ENCODE measurements around the gene MRPL34. TPM values are rescaled to one million over a fixed set of nuclear protein-coding genes. Genes with fewer than 3 reads are reported as not detected.

Gene MRPL34
- total and polyA plus RNA-seq, 9 of the 15 experiments (the other 6 are each of a cell fraction or from before 2014, with no cell fraction given), result 11.5 to 256 (median 72.5) TPM

DNA sequence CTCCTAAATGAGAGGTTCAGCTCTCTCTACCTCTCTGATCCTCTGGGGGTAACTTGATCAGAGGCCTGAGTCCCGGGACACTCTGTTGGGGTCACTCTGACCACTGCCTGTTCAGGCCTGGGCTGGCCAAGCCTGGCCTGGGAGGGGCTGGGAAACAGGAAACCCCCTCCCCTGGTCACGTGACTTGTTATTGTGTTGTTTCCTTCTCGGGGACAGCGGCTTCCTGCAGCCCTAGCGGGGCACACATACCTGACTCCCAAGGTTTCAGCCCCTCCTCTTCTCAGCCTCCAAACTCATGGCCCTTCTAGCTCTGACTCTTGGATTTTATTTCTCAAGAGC lies 41.1 kb upstream of the MRPL34 start, which contains the start of gene USHBP1 (continued):
- TF ChIP-seq, protein P1, sequence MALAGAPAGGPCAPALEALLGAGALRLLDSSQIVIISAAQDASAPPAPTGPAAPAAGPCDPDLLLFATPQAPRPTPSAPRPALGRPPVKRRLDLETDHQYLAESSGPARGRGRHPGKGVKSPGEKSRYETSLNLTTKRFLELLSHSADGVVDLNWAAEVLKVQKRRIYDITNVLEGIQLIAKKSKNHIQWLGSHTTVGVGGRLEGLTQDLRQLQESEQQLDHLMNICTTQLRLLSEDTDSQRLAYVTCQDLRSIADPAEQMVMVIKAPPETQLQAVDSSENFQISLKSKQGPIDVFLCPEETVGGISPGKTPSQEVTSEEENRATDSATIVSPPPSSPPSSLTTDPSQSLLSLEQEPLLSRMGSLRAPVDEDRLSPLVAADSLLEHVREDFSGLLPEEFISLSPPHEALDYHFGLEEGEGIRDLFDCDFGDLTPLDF (CRISPR knock-in tag; IDR thresholded peaks at IDR 0.05), result no peak
- TF ChIP-seq HNRNPUL1 (IDR thresholded peaks at IDR 0.05; ENCODE audit: low read length), result no peak
- no peak for TF ChIP-seq MAZ (CRISPR knock-in tag; conservative IDR thresholded peaks at IDR 0.05 in 1 of 2, IDR thresholded peaks at IDR 0.05 in 1 of 2)
- no peak for TF ChIP-seq ZNF175 (CRISPR knock-in tag; IDR thresholded peaks at IDR 0.05; ENCODE audit: low read depth)
- TF ChIP-seq E2F3 (CRISPR knock-in tag; IDR thresholded peaks at IDR 0.05), result no peak
- TF ChIP-seq EHMT2 (IDR thresholded peaks at IDR 0.05), result no peak
- TF ChIP-seq, protein P2, sequence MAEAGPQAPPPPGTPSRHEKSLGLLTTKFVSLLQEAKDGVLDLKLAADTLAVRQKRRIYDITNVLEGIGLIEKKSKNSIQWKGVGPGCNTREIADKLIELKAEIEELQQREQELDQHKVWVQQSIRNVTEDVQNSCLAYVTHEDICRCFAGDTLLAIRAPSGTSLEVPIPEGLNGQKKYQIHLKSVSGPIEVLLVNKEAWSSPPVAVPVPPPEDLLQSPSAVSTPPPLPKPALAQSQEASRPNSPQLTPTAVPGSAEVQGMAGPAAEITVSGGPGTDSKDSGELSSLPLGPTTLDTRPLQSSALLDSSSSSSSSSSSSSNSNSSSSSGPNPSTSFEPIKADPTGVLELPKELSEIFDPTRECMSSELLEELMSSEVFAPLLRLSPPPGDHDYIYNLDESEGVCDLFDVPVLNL (CRISPR knock-in tag; IDR thresholded peaks at IDR 0.05; ENCODE audit: low read depth), result no peak

DNA sequence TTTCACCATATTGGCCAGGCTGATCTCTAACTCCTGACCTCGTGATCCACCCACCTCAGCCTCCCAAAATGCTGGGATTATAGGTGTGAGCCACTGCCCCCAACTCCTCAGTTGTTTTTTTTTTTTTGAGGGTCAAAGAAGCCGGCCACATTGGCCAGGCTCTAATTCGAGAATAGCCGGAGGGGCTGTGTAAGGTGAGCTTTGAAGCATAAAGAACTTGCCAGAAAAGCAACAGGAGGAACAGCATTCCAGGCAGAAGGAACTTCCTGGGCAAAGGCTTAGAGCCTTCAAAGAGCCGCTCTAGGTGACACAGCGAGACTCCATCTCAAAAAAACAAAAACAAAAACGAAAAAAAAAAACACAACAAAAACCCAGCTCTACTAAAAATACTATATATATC lies 39.6 kb upstream of the MRPL34 start:
- BruUV-seq (replicated peaks), result no TSS peak
- TF ChIP-seq RB1 (IDR thresholded peaks at IDR 0.05; ENCODE audit: low read depth), result no peak
- no peak for TF ChIP-seq PML (IDR thresholded peaks at IDR 0.05; ENCODE audit: low read length)
- TF ChIP-seq SMARCC2 (IDR thresholded peaks at IDR 0.05; ENCODE audit: low read depth), result no peak
- no peak for TF ChIP-seq ZNF143 (CRISPR knock-in tag; IDR thresholded peaks at IDR 0.05)
- TF ChIP-seq, protein P3, sequence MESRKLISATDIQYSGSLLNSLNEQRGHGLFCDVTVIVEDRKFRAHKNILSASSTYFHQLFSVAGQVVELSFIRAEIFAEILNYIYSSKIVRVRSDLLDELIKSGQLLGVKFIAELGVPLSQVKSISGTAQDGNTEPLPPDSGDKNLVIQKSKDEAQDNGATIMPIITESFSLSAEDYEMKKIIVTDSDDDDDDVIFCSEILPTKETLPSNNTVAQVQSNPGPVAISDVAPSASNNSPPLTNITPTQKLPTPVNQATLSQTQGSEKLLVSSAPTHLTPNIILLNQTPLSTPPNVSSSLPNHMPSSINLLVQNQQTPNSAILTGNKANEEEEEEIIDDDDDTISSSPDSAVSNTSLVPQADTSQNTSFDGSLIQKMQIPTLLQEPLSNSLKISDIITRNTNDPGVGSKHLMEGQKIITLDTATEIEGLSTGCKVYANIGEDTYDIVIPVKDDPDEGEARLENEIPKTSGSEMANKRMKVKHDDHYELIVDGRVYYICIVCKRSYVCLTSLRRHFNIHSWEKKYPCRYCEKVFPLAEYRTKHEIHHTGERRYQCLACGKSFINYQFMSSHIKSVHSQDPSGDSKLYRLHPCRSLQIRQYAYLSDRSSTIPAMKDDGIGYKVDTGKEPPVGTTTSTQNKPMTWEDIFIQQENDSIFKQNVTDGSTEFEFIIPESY (CRISPR knock-in tag; IDR thresholded peaks at IDR 0.05), result no peak
- no peak for TF ChIP-seq CCAR2 (IDR thresholded peaks at IDR 0.05; ENCODE audit: low read depth, low read length)
- no peak for TF ChIP-seq NR2F6 (CRISPR knock-in tag; IDR thresholded peaks at IDR 0.05)
- TF ChIP-seq, protein P4, sequence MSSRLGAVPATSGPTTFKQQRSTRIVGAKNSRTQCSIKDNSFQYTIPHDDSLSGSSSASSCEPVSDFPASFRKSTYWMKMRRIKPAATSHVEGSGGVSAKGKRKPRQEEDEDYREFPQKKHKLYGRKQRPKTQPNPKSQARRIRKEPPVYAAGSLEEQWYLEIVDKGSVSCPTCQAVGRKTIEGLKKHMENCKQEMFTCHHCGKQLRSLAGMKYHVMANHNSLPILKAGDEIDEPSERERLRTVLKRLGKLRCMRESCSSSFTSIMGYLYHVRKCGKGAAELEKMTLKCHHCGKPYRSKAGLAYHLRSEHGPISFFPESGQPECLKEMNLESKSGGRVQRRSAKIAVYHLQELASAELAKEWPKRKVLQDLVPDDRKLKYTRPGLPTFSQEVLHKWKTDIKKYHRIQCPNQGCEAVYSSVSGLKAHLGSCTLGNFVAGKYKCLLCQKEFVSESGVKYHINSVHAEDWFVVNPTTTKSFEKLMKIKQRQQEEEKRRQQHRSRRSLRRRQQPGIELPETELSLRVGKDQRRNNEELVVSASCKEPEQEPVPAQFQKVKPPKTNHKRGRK (tag; IDR thresholded peaks at IDR 0.05), result 0 out of 2 replicates have a peak, but pooled peaks have one; percentile 13
- Histone ChIP-seq H3K36me3 (ENCODE audit: control insufficient read depth, insufficient read depth, low read length) (peaks cover 16% of the 10 kb centered on the region; the same call in 2 of the 3 replicates), H3K9me3 (replicated peaks; ENCODE audit: control insufficient read depth, insufficient read depth, low read depth, low read length) (no peaks in the 10 kb centered on the region), H3K79me2 (ENCODE audit: control insufficient read depth, insufficient read depth, low read length) (peaks cover 19% of the 10 kb centered on the region), H3K27ac (ENCODE audit: extremely low read depth, low read depth, low read length) (no peak overlapping the region), H3K9ac (ENCODE audit: insufficient read depth in 1 of 2, low read depth in 2 of 2, low read length in 2 of 2) (no peak overlapping the region; a peak in 1 of 4 replicates), H2AFZ (ENCODE audit: low read depth, low read length) (peak overlapping the region; percentile 73), H3K9me1 (ENCODE audit: control insufficient read depth, insufficient read depth, low read length) (no peaks in the 10 kb centered on the region), H3K27me3 (ENCODE audit: control insufficient read depth in 2 of 2, insufficient read depth in 2 of 2, low read length in 2 of 2) (no peaks in the 10 kb centered on the region), H3K4me2 (ENCODE audit: insufficient read depth, low read length) (no peak overlapping the region), H3K4me1 (replicated peaks in 1 of 2; ENCODE audit: control insufficient read depth in 2 of 2, insufficient read depth in 2 of 2, low read length in 2 of 2) (peaks cover 3 to 23% of the 10 kb centered on the region in 2 experiments; a peak in 3 of 5 replicates), H4K20me1 (replicated peaks; ENCODE audit: control insufficient read depth, insufficient read depth, low read length) (no peaks in the 10 kb centered on the region), H3K4me3 (no peak overlapping the region)
- 69% methylated on average over 7 of the region's 7 CpGs for WGBS (ENCODE audit: insufficient coverage, low coverage, missing lambda C conversion rate)
- intact Hi-C loops (cut with micrococcal nuclease), result loop anchor here (5.0 kb wide), 1 partner anchor 39 kb away; the partner anchor contains the start of gene OCEL1
- ChIA-PET POLR2A (interaction anchor here (0.9 to 2.7 kb wide), 7 partner anchors 8 to 39 kb away, joined by 3 to 12 read pairs (median 5); partner anchors contain the start of gene ANKLE1), CTCF (ENCODE audit: low intra/inter-chr PET ratio) (no interaction called here)
- DNase-seq (ENCODE audit: extremely low read depth in 1 of 4, low spot score in 3 of 4), result no peak
- ATAC-seq, result no peak
- FAIRE-seq, result no peak
- in situ Hi-C loops (cut with MboI), result no loop called here

All from K562 (cell line).